Ishikawa (cell line): Measurements from ENCODE around the gene BSCL2.

ENCODE experiments used
- CEBPB ChIP-seq: IDR thresholded peaks from 2 replicates; pipeline ENCODE4 v1.6.1; 2012
- CREB1 ChIP-seq: IDR thresholded peaks from 2 replicates; pipeline ENCODE4 v1.6.1; 2012; ENCODE audit warnings: low read depth
- EGR1 ChIP-seq: IDR thresholded peaks from 2 replicates; pipeline ENCODE4 v1.6.1; 2012
- EP300 ChIP-seq: IDR thresholded peaks from 2 replicates; pipeline ENCODE4 v1.6.1; 2012; ENCODE audit warnings: borderline replicate concordance
- MAX ChIP-seq: IDR thresholded peaks from 2 replicates; pipeline ENCODE4 v1.6.1; 2012
- NFIC ChIP-seq: IDR thresholded peaks from 2 replicates; pipeline ENCODE4 v1.6.1; 2012
- REST ChIP-seq: IDR thresholded peaks from 2 replicates; pipeline ENCODE4 v1.6.1; 2012; ENCODE audit warnings: low read depth, mild to moderate bottlenecking
- TAF1 ChIP-seq: IDR thresholded peaks from 2 replicates; pipeline ENCODE4 v1.6.1; 2012; ENCODE audit warnings: low read depth, mild to moderate bottlenecking
- TCF12 ChIP-seq: IDR thresholded peaks from 2 replicates; pipeline ENCODE4 v1.6.1; 2012; ENCODE audit warnings: low read depth
- USF1 ChIP-seq: IDR thresholded peaks from 2 replicates; pipeline ENCODE4 v1.6.1; 2012
- YY1 ChIP-seq: IDR thresholded peaks from 2 replicates; pipeline ENCODE4 v1.6.1; 2012; ENCODE audit warnings: low read depth

GRCh38 chr11:62680825-62681240, 26.4 kb downstream of the BSCL2 start:
- TF ChIP-seq REST, result no peak
- no peak for TF ChIP-seq EGR1
- TF ChIP-seq CEBPB, result no peak
- TF ChIP-seq USF1, result no peak
- no peak for TF ChIP-seq TAF1
- no peak for TF ChIP-seq MAX
- TF ChIP-seq CREB1, result no peak
- TF ChIP-seq NFIC, result no peak
- TF ChIP-seq YY1, result no peak
- TF ChIP-seq EP300, result no peak
- no peak for TF ChIP-seq TCF12
